Measurements from ENCODE around the gene ZNF385A. TPM values are rescaled to one million over a fixed set of nuclear protein-coding genes. Genes with fewer than 3 reads are reported as not detected.

ZNF385A gene
- total RNA-seq, 1 donor from 2014 or later = 7.1 TPM

GRCh38 chr12:54390176-54390667, 5.7 kb upstream of the ZNF385A start:
- TF ChIP-seq CTCF (IDR thresholded peaks at IDR 0.05; ENCODE audit: borderline replicate concordance) = no peak
- Histone ChIP-seq H3K9me3 (replicated peaks) (no peaks in the 10 kb centered on the region), H3K4me1 (peaks cover 18% of the 10 kb centered on the region), H3K36me3 (peaks cover 11% of the 10 kb centered on the region), H3K27ac (replicated peaks) (no peak overlapping the region), H3K4me3 (no peak overlapping the region), H3K27me3 (ENCODE audit: low read depth) (no peaks in the 10 kb centered on the region)
- peak; percentile 13 for DNase-seq
- intact Hi-C loops (cut with micrococcal nuclease) = no loop called here

- H3K9me3 ChIP-seq (replicated peaks) = no peaks in the 10 kb centered on the region
- peaks cover 22% of the 10 kb centered on the region for H3K4me1 ChIP-seq
- H3K4me3 ChIP-seq = no peak overlapping the region
- TF ChIP-seq CTCF (IDR thresholded peaks at IDR 0.05; ENCODE audit: borderline replicate concordance) = no peak
- H3K27me3 ChIP-seq (ENCODE audit: low read depth) = no peaks in the 10 kb centered on the region
- H3K27ac ChIP-seq (replicated peaks) = no peak overlapping the region
- H3K36me3 ChIP-seq = peaks cover 6% of the 10 kb centered on the region
- intact Hi-C loops (cut with micrococcal nuclease) = no loop called here
- peak; percentile 14 for DNase-seq
These were observed 5.2 kb upstream of the ZNF385A start for GRCh38 chr12:54389607-54390175.

- peaks cover 22% of the 10 kb centered on the region for H3K4me1 ChIP-seq
- intact Hi-C loops (cut with micrococcal nuclease) = no loop called here
- H3K36me3 ChIP-seq = peaks cover under 1% of the 10 kb centered on the region
- TF ChIP-seq CTCF (IDR thresholded peaks at IDR 0.05; ENCODE audit: borderline replicate concordance) = no peak
- no peak overlapping the region for H3K4me3 ChIP-seq
- no peaks in the 10 kb centered on the region for H3K9me3 ChIP-seq (replicated peaks)
- DNase-seq = no peak
- no peak overlapping the region for H3K27ac ChIP-seq (replicated peaks)
- H3K27me3 ChIP-seq (ENCODE audit: low read depth) = no peaks in the 10 kb centered on the region
These were observed 4.6 kb upstream of the ZNF385A start for GRCh38 chr12:54389134-54389508.

GRCh38 chr12:54388237-54389133, 4.0 kb upstream of the ZNF385A start:
- no peaks in the 10 kb centered on the region for H3K9me3 ChIP-seq (replicated peaks)
- peaks cover 22% of the 10 kb centered on the region for H3K4me1 ChIP-seq
- intact Hi-C loops (cut with micrococcal nuclease) = no loop called here
- H3K27ac ChIP-seq (replicated peaks) = no peak overlapping the region
- no peak for DNase-seq
- H3K27me3 ChIP-seq (ENCODE audit: low read depth) = no peaks in the 10 kb centered on the region
- no peaks in the 10 kb centered on the region for H3K36me3 ChIP-seq
- H3K4me3 ChIP-seq = no peak overlapping the region
- TF ChIP-seq CTCF (IDR thresholded peaks at IDR 0.05; ENCODE audit: borderline replicate concordance) = no peak

- peaks cover 22% of the 10 kb centered on the region for H3K4me1 ChIP-seq
- H3K9me3 ChIP-seq (replicated peaks) = no peaks in the 10 kb centered on the region
- no peak overlapping the region for H3K27ac ChIP-seq (replicated peaks)
- no peak for DNase-seq
- no peak overlapping the region for H3K4me3 ChIP-seq
- H3K27me3 ChIP-seq (ENCODE audit: low read depth) = no peaks in the 10 kb centered on the region
- H3K36me3 ChIP-seq = no peaks in the 10 kb centered on the region
- intact Hi-C loops (cut with micrococcal nuclease) = no loop called here
- no peak for TF ChIP-seq CTCF (IDR thresholded peaks at IDR 0.05; ENCODE audit: borderline replicate concordance)
These were observed 2.6 kb upstream of the ZNF385A start for GRCh38 chr12:54387114-54387467.

Measured in left ventricle myocardium inferior (tissue), 1 donor.